HG03060 (cell line): ENCODE data around the gene MTHFD1L.

ENCODE experiments used
- ATAC-seq: cut with Tn5 transposase; IDR thresholded peaks from one replicate; pipeline ENCODE4 v1.9.1; 2021; ENCODE audit warnings: low read depth, moderate number of reproducible peaks; ENCODE audit not compliant: unreplicated experiment

MTHFD1L gene

DNA sequence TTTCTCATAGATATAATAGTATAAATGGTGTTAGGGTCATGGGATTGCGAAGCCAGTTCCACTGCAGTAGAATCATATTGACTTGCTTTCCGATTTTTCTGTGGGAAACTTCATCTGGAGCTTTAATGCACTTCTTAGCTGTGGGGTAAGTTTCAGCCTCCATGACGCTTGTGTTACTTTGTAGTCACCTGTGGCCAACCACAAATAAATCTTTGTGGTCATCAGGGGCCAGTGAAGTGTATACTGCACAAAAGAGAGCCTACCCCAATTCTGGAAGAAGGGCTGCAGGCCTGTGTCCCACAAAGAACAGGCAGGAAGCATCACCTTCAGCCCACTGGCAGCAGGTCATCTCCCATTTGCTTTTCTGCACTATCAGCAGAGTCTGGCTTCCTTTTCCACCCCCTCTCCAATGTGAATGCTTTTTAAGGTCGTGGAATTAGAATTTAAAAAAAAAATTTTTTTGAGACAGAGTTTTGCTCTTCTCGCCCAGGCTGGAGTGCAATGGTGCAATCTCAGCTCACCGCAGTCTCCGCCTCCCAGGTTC is 32.0 kb downstream of the MTHFD1L start:
- ATAC-seq: no peak

DNA sequence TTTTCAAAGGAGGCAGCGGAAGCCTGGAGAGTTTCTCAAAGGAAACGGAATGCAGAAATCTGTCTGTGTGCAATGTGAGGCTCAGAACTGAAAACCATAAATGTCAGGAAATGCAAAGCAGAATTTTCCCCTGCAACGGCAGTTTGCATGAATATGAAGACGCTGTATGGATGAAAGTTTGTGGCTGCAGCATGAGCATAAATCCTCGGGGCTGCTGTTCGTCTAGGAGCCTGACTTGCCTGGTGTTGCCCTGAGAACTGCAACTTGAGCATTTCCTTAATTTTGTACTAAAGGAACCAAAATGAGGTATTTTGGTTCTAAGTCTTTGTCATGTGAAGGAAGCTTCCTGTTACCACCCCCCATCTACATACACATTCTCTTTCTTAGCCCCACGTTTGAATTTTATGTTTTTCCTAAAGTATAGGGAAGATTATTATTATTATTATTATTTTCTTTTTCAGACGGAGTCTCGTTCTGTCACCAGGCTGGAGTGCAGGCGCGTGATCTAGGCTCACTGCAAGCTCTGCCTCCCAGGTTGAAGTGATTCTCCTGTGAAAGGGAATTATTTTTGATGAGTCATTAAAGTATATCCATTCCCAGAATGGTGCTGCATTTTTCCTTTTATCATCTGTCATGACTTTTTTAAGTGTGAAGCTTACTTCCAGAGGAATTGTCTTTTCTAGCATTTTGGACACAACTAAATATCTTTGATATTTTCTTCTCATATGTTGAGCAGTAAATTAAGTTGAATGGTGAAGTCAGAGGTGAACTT is 33.1 kb downstream of the MTHFD1L start:
- ATAC-seq: no peak

DNA sequence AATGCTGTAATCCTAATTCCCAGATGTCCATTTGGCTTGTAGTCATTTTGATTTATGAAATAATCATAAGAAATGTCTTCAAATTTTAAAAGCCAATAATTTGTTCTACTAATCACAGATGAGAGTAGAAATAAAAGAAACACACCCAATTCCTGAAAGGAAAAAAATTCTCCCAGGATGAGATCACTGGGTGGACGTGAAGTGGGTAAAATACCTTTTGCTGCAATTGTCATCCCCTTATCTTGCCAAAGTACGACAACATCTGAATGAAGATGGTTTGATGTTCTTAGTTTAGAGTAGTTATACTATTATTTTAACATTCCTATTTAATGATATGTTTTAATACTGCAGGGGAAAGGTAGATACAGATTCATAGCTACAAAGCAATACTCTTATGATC is 33.7 kb downstream of the MTHFD1L start:
- ATAC-seq: no peak

DNA sequence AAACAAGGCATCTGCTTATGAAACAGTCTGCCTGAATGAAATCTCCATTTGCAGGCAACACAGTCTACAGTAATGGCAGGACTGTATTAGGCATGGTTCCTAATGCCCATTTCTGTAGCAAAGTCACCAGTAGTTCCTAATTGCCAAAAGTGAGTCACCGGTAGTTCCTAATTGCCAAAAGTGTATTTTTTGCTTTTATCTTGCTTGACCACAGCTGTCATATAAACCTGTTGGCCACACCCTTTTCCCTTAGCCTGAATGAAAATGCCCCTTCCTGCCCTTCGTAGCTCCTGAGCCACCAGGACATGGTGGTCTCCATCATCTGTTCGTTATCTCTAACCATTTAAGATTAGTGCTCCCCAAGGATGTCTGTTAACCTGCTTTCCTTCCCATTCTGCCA is 34.5 kb downstream of the MTHFD1L start:
- ATAC-seq: no peak

DNA sequence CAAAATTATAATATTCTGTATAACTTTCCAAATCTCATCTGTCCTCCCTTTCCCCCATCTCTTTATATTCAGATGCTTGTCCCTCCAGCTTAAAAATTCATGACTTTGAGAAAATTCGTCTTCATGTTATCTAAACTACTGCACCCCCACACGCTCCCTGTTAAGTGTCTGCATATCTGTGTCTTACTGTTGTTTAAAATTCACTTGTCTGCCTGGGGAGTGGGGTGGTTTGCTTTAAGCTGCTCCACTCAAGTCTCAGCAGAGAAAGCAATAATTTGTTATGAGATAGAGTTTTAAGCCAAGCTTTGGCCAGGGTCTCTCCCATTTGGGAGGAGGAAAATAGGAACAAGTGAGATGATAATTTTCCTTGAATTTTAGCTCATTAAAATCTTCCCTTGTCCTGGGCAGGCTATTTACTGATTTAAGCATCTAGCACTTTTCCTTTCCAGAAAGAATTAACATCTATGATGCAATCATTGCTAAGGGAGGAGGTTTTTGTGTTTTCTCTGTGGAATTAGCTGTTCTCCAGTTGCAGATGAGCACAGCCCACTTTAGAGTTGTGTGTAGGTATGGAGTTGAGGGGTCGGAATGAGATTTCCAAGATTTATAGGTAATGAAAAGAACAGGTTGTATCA is 36.8 kb downstream of the MTHFD1L start:
- no peak for ATAC-seq

DNA sequence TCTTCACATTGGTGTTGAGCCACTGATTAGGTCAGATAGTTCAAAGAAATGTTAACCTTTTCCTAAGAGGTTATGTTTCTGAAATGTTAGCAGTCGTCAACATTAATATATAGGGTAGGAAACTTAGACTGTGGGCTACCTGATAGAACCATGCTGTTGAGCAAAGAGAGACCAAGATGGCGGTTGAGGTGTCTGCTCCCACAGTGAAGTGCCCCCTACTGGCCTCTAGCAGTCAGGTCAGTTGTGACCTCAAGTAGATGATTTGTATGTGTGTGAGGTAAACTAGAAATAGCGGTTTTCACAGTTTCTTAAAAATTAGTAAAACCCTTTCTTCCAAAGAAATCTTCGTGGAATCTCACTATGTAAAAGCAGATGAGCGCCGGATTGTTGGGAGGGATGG is 40.3 kb downstream of the MTHFD1L start:
- ATAC-seq: no peak

DNA sequence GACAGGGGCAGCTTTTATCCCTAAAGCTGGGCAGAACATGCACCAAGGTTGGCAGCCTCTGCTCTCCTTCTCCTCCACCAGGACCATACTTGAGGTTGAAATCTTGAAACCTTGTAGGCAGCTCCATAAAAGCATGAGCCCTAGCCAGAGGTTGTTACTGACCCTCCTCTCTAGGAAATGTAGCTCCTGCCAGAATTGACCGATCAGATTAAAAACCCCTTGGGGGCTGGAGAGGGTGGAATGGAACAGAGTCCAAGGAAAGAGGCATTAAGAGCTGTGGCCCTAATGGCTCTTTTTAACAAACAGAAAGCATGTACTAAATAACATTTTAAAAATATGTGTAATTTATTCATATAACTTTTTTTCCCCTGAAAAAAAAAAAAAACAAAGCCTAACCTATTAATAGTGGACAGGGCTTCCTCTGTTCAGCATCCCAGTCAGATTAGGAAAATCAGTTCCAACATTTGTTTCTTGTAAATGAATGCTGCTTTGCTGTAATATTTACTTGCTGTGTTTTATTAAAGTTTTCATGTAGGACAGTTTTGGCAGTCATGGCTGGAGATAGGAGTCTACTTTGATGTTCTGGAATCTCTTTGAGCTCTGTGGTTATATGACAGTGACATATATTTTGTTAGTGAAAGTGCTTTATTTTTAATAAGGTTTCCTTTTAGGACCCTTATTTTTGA is 41.3 kb downstream of the MTHFD1L start:
- no peak for ATAC-seq

DNA sequence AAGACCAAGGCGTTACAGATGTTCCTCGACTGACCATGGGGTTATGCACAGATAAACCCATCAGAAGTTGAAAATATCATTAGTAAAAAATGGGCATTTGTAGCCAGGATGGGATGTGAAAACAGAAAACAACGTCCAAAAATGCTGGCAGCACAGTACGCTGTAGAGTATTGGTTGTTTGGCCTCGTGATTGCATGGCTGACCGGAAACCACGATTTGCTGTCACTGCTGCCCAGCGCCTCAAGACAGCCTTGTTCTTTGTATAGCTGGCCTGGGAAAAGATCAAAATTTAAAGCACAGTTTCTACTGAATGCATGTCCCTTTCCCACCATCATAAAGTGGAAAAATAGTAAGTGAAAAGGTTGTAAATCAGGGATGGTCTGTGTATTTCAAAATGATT is 41.9 kb downstream of the MTHFD1L start:
- no peak for ATAC-seq

DNA sequence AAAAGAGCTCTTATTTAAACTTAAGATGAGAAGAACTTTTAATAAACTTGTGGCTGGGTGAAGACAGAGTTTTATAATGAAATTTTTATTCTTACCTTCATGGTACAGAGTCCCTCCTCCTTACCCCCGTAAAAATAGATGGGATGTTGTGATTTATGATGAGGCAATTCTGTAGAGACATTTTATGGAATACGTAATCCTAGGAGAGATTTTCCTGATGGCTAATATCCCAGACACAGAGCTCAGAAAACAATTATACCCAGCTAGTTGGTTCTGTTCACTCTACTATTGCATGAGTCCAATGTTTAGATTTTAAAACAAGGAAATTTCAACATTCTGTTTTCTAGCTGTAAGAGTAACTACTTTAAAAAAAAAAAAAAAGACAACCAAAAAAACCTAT is 43.4 kb downstream of the MTHFD1L start:
- no peak for ATAC-seq

DNA sequence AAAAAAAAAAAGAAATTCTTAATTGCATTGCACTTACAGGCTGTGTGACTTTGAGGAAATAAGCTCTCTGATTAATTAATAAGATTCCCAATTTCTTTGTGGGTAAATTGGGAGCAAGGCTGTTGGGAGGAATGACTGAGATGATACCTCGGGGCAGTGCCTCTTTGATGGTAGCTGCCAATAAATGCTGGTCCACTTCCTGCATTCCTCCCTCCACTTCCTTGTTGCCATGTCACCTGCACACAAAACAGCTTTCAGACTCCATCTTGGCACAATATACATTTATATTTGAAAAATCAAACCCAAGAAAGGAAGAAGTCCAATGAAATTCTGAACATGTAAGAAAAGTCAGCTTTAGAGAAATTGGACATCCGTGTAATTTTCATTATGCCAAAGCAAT is 45.1 kb downstream of the MTHFD1L start:
- ATAC-seq: no peak

DNA sequence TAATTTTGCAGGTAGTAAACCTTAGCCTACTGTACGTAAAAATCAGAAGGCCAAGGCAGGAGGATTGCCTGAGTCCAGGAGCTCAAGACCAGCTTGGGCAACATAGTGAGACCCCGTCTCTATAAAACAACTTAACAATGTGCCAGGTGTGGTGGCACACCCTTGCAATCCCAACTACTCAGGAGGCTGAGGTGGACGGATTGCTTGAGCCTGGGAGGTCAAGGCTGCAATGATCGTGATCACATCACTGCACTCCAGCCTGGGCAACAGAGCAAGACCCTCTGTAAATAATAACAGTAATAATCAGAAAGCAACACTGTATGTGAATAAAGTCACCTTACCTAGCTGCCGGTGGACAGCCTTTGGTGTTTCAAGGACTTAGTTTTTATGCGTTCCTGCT is 48.9 kb downstream of the MTHFD1L start:
- ATAC-seq: no peak

DNA sequence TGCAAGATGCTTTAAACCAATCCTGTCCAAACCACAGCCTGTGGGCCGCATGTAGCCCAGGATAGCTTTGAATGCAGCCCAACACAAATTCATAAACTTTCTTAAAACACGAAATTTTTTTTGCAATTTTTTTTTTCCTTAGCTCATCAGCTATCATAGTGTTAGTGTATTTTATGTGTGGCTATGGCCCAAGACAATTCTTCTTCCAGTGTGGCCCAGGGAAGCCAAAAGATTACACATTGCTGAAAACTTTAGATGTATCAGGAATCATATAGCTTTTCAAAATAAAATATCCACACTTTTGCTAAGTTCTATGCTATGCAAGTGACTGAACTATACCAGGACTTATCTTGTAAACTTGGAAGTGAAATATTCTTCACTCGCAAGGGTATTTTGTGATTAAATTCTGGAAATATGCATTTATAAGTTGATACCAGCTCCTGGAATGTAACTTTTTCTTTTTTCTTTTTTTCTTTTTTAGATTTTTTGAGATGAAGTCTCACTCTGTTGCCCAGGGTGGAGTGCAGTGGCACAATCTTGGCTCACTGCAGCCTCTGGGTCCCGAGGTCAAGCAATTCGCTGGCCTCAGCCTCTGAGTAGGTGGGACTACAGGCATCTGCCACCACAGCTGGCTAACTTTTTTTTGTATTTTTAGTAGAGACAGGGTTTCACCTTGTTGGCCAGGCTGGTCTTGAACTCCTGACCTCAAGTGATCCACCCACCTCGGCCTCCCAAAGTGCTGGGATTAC is 49.8 kb downstream of the MTHFD1L start:
- no peak for ATAC-seq

DNA sequence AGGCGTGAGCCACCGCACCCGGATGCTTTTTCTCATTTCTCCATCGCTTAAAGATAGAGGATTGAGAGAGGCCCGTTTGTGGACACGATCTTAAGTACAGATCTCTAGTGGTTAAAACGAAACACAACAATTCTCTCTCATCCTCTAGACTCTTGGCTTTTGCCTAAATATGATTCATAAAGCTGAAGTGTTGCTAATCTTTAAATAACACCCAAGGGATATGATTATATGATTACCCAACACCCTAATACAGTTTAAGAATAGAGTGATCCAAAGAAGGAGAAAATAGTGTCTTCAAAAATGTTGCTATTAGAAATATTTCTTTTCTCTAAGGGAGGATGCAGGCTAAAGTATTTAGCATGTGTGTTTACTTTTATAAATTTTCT is 50.4 kb downstream of the MTHFD1L start:
- ATAC-seq: no peak

DNA sequence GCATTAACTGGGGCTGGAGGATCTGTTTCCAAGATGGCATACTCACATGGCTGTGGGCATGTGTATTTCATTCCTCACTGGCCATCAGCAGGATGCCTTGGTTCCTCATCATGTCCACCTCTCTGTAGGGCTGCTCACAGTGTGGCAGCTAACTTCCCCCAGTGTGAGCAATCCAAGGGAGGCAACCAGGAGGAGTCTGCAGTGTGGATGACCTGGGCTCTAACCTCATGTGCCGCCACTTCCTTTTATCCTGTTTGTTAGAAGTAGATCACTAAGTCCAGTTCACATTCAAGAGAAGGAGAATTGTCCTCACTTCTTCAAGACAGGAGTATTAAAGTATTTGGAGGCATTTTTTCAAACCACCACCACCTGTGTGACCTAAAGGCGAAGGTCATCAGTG is 54.4 kb downstream of the MTHFD1L start:
- ATAC-seq: no peak

DNA sequence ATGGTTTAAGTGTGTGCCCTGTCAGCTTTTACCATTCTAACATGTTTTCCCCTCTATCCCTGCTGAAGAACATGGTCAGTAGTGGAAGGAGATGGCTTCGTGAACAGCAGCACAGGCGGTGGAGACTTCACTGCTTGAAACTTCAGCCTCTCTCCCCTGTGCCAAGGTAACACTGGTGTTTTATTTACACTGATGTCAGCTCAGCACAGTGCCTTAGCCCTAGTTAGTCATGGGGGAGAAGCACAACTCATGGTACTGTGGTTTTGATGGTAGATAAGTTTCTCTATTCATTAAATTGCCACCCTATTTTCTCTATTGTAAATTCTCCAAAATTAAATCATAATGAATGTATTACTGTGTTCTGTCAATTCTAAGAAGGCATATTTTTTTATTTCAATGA is 56.6 kb downstream of the MTHFD1L start:
- ATAC-seq: no peak

DNA sequence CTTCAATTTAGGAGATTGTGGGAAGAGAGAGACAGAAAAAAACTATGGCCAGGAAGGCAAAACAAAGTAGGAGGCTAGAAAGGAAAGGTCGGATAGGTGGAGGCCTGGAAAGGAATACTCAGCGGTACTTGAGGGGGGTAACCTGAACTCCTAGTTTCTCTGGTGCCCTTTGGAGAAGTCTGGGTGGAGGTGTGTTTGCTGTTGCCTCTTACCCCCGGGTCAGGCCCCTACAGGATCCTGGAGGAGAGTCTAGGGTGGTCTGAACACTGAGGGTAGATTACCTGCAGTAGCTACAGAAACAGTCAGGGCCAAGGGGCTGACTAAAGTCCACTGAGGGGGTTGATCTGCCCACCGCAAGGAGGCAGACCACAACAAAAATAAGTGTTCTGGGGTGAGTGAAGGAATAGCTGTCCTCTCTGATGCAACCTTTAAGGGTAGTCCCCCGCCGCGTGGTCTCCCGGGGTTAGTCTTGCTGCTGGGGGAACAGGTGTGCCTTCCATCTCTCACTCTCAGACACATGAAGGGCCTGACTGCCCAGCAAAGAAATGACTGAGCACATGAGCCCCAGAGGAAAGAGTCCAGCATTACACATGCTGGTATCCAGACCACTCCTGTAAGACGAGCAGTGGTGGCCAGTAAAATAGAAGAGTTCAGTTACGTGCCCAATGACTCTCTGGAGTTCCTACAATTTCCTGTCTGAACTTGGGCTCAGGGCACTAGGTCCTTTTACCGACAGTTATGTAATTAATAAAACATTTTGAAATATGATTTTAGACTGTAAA is 59.5 kb downstream of the MTHFD1L start:
- no peak for ATAC-seq

DNA sequence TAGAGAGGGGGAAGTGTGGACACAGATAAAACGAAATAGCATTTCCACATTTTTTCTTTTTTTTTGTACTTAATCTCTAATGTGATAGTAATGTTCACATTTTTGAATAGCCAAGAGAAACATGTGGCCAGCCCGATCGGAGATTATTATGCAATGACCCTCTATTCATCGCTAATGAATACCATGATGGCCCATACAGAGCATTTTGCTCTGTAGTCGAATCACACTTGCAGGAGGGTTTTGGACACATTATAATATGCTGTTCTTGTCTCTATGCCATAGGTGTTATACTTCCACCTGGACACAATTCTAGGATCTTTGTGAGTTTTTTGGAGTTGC is 60.1 kb downstream of the MTHFD1L start:
- ATAC-seq: no peak

DNA sequence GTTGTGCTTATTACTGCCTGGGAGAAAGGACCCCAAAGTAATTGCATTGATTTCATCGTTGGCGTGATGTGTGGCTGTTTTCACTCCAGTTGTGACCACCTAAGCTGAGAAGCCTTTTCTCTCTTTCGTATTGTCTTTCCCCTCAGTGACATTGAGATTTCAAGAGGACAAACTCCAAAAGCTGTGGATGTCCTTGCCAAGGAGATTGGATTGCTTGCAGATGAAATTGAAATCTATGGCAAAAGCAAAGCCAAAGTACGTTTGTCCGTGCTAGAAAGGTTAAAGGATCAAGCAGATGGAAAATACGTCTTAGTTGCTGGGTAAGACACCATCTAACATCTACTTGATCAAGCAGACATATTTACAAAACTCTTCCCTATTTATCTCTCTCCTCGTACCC is 60.5 kb downstream of the MTHFD1L start:
- ATAC-seq: no peak

DNA sequence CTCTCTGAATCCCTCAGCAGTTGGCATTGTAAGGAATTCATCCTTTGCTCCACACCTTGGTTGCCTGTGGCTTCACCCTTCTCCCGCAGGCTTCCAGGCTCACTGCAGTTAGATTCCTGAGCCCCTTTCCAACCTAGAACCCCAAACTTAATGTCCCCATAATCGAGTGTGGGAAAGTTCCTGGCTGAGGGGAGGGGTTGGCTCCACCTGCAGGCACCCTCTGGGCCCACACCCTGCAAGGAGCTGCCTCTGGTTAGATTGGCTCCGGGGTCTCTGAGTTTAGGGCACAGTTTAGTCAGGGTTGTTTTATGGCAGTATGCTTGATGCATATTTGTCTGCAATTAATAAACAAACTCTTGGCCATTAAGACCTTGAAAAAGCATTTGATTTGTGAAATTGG is 63.4 kb downstream of the MTHFD1L start:
- ATAC-seq: no peak

DNA sequence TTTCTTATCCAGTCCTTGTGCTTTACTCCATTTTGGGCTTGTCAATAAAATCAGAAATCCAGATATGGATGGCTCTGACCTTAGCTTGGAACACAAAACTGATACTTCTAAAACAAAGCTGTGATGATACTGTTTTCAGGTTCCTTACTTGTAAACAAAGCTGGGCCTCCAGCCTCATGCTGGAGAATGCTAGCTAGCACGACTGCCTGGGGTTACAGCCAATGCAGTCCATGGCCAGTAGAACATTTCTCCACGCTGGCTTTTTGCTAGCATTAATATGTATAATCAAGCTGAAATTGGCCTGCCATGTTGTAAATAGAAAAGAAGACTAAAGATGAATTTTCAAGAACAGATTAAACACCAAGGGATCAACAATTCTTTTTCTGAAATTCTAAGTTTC is 63.9 kb downstream of the MTHFD1L start:
- no peak for ATAC-seq
